Heart left ventricle (tissue), 16 donors: ENCODE data around the gene SEC14L6. TPM values are rescaled to one million over a fixed set of nuclear protein-coding genes. Genes with fewer than 3 reads are reported as not detected.

Experiments
- ATAC-seq, 4 donors: fragments of 200-7000 bp; cut with Tn5 transposase; one replicate each; pipeline ENCODE4 v1.9.1; 2020 to 2022; ENCODE audit warnings: moderate library complexity in 4 of 4, mild to moderate bottlenecking in 3 of 4, moderate number of reproducible peaks in 1 of 4
- DNase-seq, 5 donors: peaks; one replicate each; pipeline ENCODE4 v3.0.0-alpha.2; 2020
- H3K27ac ChIP-seq, 12 donors: fragments of 200-600 bp; sonication (generic) in 4 of 12; one replicate each; pipeline versions ENCODE4 v1.5.0 to v1.8.0; 2016 to 2022; ENCODE audit warnings: mild to moderate bottlenecking in 2 of 12
- H3K27me3 ChIP-seq, 9 donors: fragments of 200-600 bp; sonication (generic) in 2 of 9; one replicate each; pipeline versions ENCODE4 v1.5.1 to v1.8.0; 2016 to 2022; ENCODE audit warnings: mild to moderate bottlenecking in 3 of 9
- H3K36me3 ChIP-seq, 9 donors: fragments of 200-600 bp; sonication (generic) in 2 of 9; one replicate each; pipeline versions ENCODE4 v1.5.0 to v1.8.0; 2018 to 2022; ENCODE audit warnings: mild to moderate bottlenecking in 2 of 9
- H3K4me1 ChIP-seq, 12 donors: fragments of 200-600 bp; sonication (generic) in 4 of 12; one replicate each; pipeline versions ENCODE4 v1.5.0 to v1.8.0; 2016 to 2022; ENCODE audit warnings: mild to moderate bottlenecking in 3 of 12
- H3K4me3 ChIP-seq, 12 donors: fragments of 200-600 bp; sonication (generic) in 4 of 12; one replicate each; pipeline versions ENCODE4 v1.5.0 to v1.8.0; 2017 to 2022; ENCODE audit warnings: mild to moderate bottlenecking in 9 of 12, moderate library complexity in 4 of 12
- H3K9me3 ChIP-seq, 12 donors: fragments of 200-600 bp; sonication (generic) in 4 of 12; one replicate each; pipeline versions ENCODE4 v1.5.0 to v1.8.0; 2016 to 2022; ENCODE audit warnings: mild to moderate bottlenecking in 1 of 12
- CTCF ChIP-seq, 12 donors: fragments of 200-600 bp; sonication (generic) in 4 of 12; IDR thresholded peaks; one replicate each; pipeline versions ENCODE4 v1.5.0 to v1.8.0; 2018 to 2022; ENCODE audit warnings: antibody characterized with exemption in 12 of 12, mild to moderate bottlenecking in 5 of 12
- POLR2A ChIP-seq, 2 donors: fragments of 450-650 bp; IDR thresholded peaks; one replicate each; pipeline ENCODE4 v1.6.1; 2017; ENCODE audit warnings: antibody characterized with exemption in 2 of 2, mild to moderate bottlenecking in 2 of 2, moderate library complexity in 2 of 2
- WGBS, 4 donors: extraction: QIAGEN DNeasy Blood & Tissue Kit in 2 of 4; methylation state at CpG; one replicate each; pipeline versions ENCODE4 v1.1.5 to v1.1.7; 2013 to 2018; 5-methylcytosine and 5-hydroxymethylcytosine counted together
- intact Hi-C, 10 donors: fragments of 100-400 bp; cut with DNase I; formaldehyde crosslinking; loops; one replicate each; pipeline versions ENCODE4 v1.11.1 to v1.14.2; 2022
- polyA plus RNA-seq, 2 donors: library from polyadenylated mRNA; stranded (reverse); fragments of 200-250 nt; gene quantifications; one replicate each; pipeline ENCODE4 v1.2.3, GENCODE V29; 2013
- total RNA-seq, 9 donors: library from RNA; depleted of rRNA in 2 of 9; stranded (reverse); fragments of >200 nt in 2 of 9; fragmentation: NEBNext Ultra II Directional in 3 of 9; extraction: Animal tissue kit (Norgen Biotek cat#: 25700) in 3 of 9; gene quantifications; one replicate each; pipeline versions ENCODE4 v1.1.0 to v1.2.4, GENCODE V29; 2016 to 2023
- donor health status: ischemic (EF 13 %, LVEDD 7.1; RV severe dilation, severe dysfunction).
- donor health status: healthy with polysubstance abuse.
- donor health status: DM: no; HTN: yes; CAD: no.
- donor health status: DM: no; HTN: no; CAD: no.
- donor health status: ischemic (EF 25% LVEDD 6.9; RV normal size, moderate dysfunction).
- donor health status: ischemic (EF 25% LVEDD 5.7; RV mildly dilated, moderate dysfunction).
- donor health status: healthy.
- donor health status: DM: yes; HTN: yes; CAD: no.
- donor health status: ischemic (EF 35%, LVEDD 5.7; RV mildly dilated, moderate dysfunction).
- donor health status: nonischemic (EF 11% LVEDD 7.7; RV severe dilation, severe dysfunction).
- donor health status: DM: yes; HTN: yes; CAD: no.
- donor health status: PGD.
- donor health status: ischemic (EF 29% LVEDD 5.4; RV normal size, mild dysfunction).
- donor health status: nonischemic (EF 23%, LVEDD 6.1; RV moderate dilation, normal function).

The SEC14L6 gene
- total and polyA plus RNA-seq, 11 donors: 0.03 to 2.8 (median 0.16) TPM; not detected in 8

GRCh38 chr22:30537083-30537731 is 9.3 kb downstream of the SEC14L6 start:
- intact Hi-C loops: no loop called here
- no peak overlapping the region for H3K4me3 ChIP-seq
- no peak overlapping the region for H3K27ac ChIP-seq
- DNase-seq (no peak), ATAC-seq (no peak)
- H3K27me3 ChIP-seq: peaks cover 0 to 14% (median 11%) of the 10 kb centered on the region in 9 donors
- no peaks in the 10 kb centered on the region for H3K36me3 ChIP-seq
- no peaks in the 10 kb centered on the region for H3K9me3 ChIP-seq
- H3K4me1 ChIP-seq: peaks cover 0 to 5% (median 0%) of the 10 kb centered on the region in 12 donors
- WGBS, 4 donors: 69 to 73% (median 70%) methylated on average over 6 to 9 of the region's 9 CpGs
- TF ChIP-seq POLR2A (IDR thresholded peaks at IDR 0.05): no peak

- ATAC-seq: no peak
- 87 to 91% (median 89%) methylated on average over 4 of the region's 4 CpGs for WGBS, 4 donors
- Histone ChIP-seq H3K4me3 (no peak overlapping the region), H3K9me3 (no peaks in the 10 kb centered on the region), H3K4me1 (no peaks in the 10 kb centered on the region), H3K27me3 (peaks cover 0 to 3% (median 0%) of the 10 kb centered on the region in 9 donors), H3K27ac (no peak overlapping the region), H3K36me3 (no peaks in the 10 kb centered on the region)
- intact Hi-C loops: no loop called here
- no peak for TF ChIP-seq POLR2A (IDR thresholded peaks at IDR 0.05)
- TF ChIP-seq CTCF (IDR thresholded peaks at IDR 0.05): no peak
- DNase-seq: no peak
These were observed 11.4 kb downstream of the SEC14L6 start for GRCh38 chr22:30535182-30535581.

- no peak overlapping the region for H3K27ac ChIP-seq
- intact Hi-C loops: no loop called here
- H3K4me1 ChIP-seq: no peaks in the 10 kb centered on the region
- TF ChIP-seq POLR2A (IDR thresholded peaks at IDR 0.05) (no peak), CTCF (IDR thresholded peaks at IDR 0.05) (no peak)
- H3K4me3 ChIP-seq: no peak overlapping the region
- no peaks in the 10 kb centered on the region for H3K9me3 ChIP-seq
- no peaks in the 10 kb centered on the region for H3K36me3 ChIP-seq
- H3K27me3 ChIP-seq: no peaks in the 10 kb centered on the region
- DNase-seq (no peak), ATAC-seq (peak in 1 of 4 donors; percentile 50)
- 79 to 86% (median 83%) methylated on average over 15 to 17 of the region's 17 CpGs for WGBS, 4 donors
These were observed 14.6 kb downstream of the SEC14L6 start for GRCh38 chr22:30531651-30532608.

- DNase-seq: no peak
- intact Hi-C loops: no loop called here
- TF ChIP-seq CTCF (IDR thresholded peaks at IDR 0.05): no peak
- no peak for TF ChIP-seq POLR2A (IDR thresholded peaks at IDR 0.05)
These were observed 19.9 kb downstream of the SEC14L6 start for GRCh38 chr22:30526656-30527055.

More at GRCh38 chr22:30526656-30527055, 19.9 kb downstream of the SEC14L6 start:
- Histone ChIP-seq H3K9me3 (no peaks in the 10 kb centered on the region), H3K4me1 (no peaks in the 10 kb centered on the region), H3K4me3 (no peak overlapping the region), H3K36me3 (no peaks in the 10 kb centered on the region), H3K27ac (no peak overlapping the region), H3K27me3 (peaks cover 0 to 15% (median 0%) of the 10 kb centered on the region in 9 donors)
- no peak for ATAC-seq
- 87 to 91% (median 89%) methylated on average over 4 of the region's 4 CpGs for WGBS, 4 donors
